Measurements from ENCODE around the gene CCDC142.

CCDC142 gene

GRCh38 chr2:74429487-74430451 is 53.0 kb downstream of the CCDC142 start:
- H3K4me3 ChIP-seq (ENCODE audit: low read length) = no peak overlapping the region
- DNase-seq (ENCODE audit: low read depth, low spot score) = no peak

GRCh38 chr2:74428675-74429074 is 54.1 kb downstream of the CCDC142 start:
- DNase-seq (ENCODE audit: low read depth, low spot score) = no peak
- H3K4me3 ChIP-seq (ENCODE audit: low read length) = no peak overlapping the region

DNA sequence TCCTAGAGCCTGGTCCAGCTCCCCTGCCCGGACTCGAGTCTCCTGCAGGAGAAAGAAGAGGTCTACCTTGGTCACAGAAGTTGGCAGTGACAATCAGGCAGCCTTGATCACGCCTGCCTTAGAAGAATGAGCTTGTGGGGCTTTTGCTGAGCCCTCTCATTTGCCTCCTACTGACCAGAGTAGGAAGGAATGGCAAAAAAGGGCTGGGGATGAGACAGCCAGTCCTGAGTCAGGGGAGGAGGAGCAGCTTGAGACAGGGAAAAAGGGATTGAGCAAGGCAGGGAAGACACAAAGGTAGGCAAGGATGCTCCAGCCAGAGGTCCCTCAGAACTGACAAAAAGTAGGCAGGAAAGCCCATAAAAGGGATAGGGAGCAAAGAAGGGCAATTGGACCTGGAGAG is 55.2 kb downstream of the CCDC142 start:
- H3K4me3 ChIP-seq (ENCODE audit: low read length) = no peak overlapping the region
- no peak for DNase-seq (ENCODE audit: low read depth, low spot score)

- no peak overlapping the region for H3K4me3 ChIP-seq (ENCODE audit: low read length)
- DNase-seq (ENCODE audit: low read depth, low spot score) = no peak
These were observed 56.5 kb downstream of the CCDC142 start for GRCh38 chr2:74426181-74426758.

DNA sequence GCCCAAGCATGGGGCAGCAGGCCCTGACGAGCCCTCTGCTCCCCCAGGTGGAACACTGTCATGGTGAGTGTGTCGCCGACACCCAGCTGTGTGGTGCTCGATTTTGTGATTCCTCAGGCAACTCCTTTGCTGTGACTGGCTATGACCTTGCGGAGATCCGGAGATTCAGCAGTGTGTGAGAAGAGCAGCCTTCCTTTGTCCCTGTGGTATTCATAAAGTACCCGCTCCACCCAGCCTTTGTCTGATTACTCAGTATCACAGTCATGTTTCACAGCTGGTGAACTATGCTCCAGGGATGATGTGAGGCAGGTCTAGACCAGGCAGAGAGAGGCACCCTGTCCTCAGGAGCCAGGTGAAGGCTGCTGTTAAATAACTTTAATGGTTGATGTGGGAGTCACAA is 57.3 kb downstream of the CCDC142 start:
- H3K4me3 ChIP-seq (ENCODE audit: low read length) = no peak overlapping the region
- DNase-seq (ENCODE audit: low read depth, low spot score) = no peak

GRCh38 chr2:74424995-74425406 is 57.8 kb downstream of the CCDC142 start:
- DNase-seq (ENCODE audit: low read depth, low spot score) = no peak
- H3K4me3 ChIP-seq (ENCODE audit: low read length) = no peak overlapping the region

- DNase-seq (ENCODE audit: low read depth, low spot score) = no peak
These were observed 58.4 kb downstream of the CCDC142 start for GRCh38 chr2:74424139-74424992.

More at GRCh38 chr2:74424139-74424992, 58.4 kb downstream of the CCDC142 start:
- no peak overlapping the region for H3K4me3 ChIP-seq (ENCODE audit: low read length)
